ENCODE measurements around the gene OR5A2. TPM values are rescaled to one million over a fixed set of nuclear protein-coding genes. Genes with fewer than 3 reads are reported as not detected.
"Not testable (repeated sequence)": the region's sequence is repeated elsewhere in the genome, so short reads cannot be mapped to it uniquely, and the experiment has no call there.

OR5A2 gene
- total RNA-seq, 1 donor from 2014 or later = not detected

DNA sequence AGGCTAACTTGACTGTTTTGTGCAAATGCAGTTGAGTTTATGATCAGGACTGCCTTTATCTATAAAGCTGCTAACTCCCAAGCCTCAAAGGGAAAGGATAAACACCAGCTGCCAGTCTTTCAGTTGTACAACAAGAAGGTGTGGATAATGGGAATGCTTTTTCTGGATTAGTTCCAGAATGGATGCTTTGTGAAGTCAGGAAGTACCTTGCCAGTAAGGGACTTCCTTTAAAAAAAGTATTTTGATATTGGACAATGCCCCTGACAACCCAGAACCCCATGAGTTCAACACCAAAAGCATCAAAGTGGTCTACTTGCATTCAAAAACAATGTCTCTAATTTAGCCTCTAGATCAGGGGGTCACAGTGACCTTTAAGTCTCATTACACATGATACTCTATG is 32.0 kb downstream of the OR5A2 start:
- Mint-ChIP-seq H3K27ac (ENCODE audit: unreplicated experiment) (no peak overlapping the region), H3K4me3 (no peak overlapping the region), H3K4me1 (peaks cover 7% of the 10 kb centered on the region), H3K27me3 (ENCODE audit: low read depth) (no peaks in the 10 kb centered on the region), H3K36me3 (ENCODE audit: low read depth) (peaks cover 1% of the 10 kb centered on the region), H3K9me3 (peaks cover 5% of the 10 kb centered on the region)
- DNase-seq (ENCODE audit: low read depth, low spot score) = no peak
- TF ChIP-seq, protein P1, sequence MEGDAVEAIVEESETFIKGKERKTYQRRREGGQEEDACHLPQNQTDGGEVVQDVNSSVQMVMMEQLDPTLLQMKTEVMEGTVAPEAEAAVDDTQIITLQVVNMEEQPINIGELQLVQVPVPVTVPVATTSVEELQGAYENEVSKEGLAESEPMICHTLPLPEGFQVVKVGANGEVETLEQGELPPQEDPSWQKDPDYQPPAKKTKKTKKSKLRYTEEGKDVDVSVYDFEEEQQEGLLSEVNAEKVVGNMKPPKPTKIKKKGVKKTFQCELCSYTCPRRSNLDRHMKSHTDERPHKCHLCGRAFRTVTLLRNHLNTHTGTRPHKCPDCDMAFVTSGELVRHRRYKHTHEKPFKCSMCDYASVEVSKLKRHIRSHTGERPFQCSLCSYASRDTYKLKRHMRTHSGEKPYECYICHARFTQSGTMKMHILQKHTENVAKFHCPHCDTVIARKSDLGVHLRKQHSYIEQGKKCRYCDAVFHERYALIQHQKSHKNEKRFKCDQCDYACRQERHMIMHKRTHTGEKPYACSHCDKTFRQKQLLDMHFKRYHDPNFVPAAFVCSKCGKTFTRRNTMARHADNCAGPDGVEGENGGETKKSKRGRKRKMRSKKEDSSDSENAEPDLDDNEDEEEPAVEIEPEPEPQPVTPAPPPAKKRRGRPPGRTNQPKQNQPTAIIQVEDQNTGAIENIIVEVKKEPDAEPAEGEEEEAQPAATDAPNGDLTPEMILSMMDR (conservative IDR thresholded peaks at IDR 0.05) = no peak

DNA sequence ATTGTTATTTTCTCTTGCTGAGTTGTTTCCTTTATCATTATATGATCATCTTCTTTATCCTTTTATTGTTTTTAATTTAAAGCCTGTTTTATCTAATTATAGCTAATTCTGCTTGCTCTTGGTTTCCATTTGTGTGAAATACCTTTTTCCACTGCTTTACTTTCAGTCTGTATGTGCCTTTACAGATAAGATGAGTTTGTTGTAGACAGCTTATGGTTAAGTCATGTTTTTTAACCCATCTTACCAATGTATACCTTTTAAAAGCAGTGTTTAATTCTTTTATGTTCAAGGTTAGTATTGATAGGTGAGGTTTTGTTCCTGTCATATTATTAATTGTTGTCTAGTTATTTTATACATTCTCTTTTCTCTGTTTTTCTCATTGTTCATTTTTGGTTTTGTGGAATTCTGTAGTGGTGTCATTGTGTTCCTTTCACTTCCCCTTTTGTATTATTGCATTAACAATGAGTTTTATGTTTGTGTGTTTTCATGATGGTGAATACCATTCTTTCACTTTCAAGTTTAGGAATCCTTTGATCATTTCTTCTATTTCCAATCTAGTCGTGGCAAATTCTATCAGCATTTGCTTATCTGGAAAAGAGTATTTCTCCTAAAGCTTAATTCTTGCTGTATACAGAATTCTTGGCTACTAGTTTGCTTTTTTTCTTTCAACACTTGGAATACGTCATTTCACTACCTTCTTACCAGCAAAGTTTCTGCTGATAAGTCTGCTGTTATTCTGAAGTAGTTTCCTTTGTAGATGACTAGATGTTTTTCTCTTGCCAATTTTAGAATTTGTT is 45.8 kb downstream of the OR5A2 start:
- Mint-ChIP-seq H3K4me1 (no peaks in the 10 kb centered on the region), H3K4me3 (no peak overlapping the region), H3K36me3 (ENCODE audit: low read depth) (no peaks in the 10 kb centered on the region), H3K27me3 (ENCODE audit: low read depth) (peaks cover 17% of the 10 kb centered on the region), H3K9me3 (peaks cover 8% of the 10 kb centered on the region), H3K27ac (ENCODE audit: unreplicated experiment) (no peak overlapping the region)
- no peak for DNase-seq (ENCODE audit: low read depth, low spot score)
- TF ChIP-seq, protein P1 (conservative IDR thresholded peaks at IDR 0.05) = no peak

DNA sequence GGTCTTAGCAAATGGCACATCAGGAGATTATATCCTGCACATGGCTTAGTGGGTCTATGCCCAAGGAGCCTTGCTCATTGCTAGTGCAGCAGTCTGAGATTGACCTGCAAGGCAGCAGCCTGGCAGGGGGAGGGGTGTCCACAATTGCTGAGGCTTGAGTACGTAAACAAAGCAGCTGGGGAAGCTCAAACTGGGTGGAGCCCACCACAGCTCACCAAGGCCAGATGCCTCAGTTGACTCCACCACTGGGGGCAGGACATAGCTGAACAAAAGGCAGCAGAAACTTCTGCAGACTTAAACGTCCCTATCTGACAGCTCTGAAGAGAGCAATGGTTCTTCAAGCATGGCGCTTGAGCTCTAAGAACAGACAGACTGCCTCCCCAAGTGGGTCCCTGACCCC is 53.9 kb downstream of the OR5A2 start:
- H3K9me3 Mint-ChIP-seq; DNase-seq (ENCODE audit: low read depth, low spot score); H3K4me3 Mint-ChIP-seq; H3K27ac Mint-ChIP-seq (ENCODE audit: unreplicated experiment); H3K4me1 Mint-ChIP-seq; H3K36me3 Mint-ChIP-seq (ENCODE audit: low read depth): not testable (repeated sequence)
- peaks cover 14% of the 10 kb centered on the region for H3K27me3 Mint-ChIP-seq (ENCODE audit: low read depth)

DNA sequence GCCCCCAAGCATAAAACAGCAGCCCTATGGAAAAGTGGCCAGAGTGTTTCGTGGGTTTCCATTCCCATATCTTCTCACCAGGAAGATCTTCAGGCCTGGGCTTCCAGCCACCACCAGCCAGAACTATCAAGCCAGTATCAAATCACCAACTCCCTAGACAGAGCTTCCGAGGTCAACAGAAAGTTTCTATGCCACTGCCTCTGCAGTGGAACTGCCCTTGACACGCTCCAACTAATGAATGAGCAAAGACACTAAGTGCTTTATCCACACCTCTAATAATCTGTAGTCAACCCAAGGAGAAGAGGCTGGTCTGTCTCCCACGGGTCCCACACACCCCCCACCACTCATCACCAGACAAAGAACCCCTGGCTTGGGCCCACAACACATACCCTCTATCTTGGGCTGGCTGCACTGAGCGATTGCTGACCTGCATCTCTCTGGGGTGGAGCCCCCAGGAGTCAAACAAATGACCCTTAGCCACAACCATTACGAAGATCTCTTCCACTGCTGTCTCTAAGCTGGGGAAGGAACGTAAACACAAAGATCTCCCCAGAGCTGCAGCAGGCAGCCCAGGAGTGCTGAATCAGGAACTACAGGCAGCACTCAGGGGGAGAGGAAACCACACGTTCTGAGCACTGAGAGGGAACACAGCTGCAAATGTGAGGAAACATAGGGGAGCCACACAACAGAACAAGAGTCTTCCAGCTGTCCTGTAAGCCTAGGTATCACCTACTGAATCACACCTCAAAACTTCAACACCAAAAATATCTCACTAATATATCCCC is 57.8 kb downstream of the OR5A2 start:
- TF ChIP-seq, protein P1 (conservative IDR thresholded peaks at IDR 0.05) = no peak
- Mint-ChIP-seq H3K27ac (ENCODE audit: unreplicated experiment) (no peak overlapping the region), H3K36me3 (ENCODE audit: low read depth) (no peaks in the 10 kb centered on the region), H3K27me3 (ENCODE audit: low read depth) (peaks cover 5% of the 10 kb centered on the region), H3K9me3 (peaks cover 7% of the 10 kb centered on the region), H3K4me3 (no peak overlapping the region), H3K4me1 (no peaks in the 10 kb centered on the region)
- DNase-seq (ENCODE audit: low read depth, low spot score) = no peak

Other genes with a start within 250 kb of the OR5A2 start
- not detected in 2 replicates for gene MPEG1, start 213.5 kb downstream of the OR5A2 start, total RNA-seq
- gene OR5AN1, start 67.5 kb downstream of the OR5A2 start, total RNA-seq = not detected in 2 replicates
- not detected in 2 replicates for gene OR5A1, start 10.1 kb upstream of the OR5A2 start, total RNA-seq
- gene OR4D6, start 30.5 kb upstream of the OR5A2 start, total RNA-seq = not detected in 2 replicates
- not detected in 2 replicates for gene OR4D10, start 46.9 kb upstream of the OR5A2 start, total RNA-seq
- not detected in 2 replicates for gene OR4D11, start 77.2 kb upstream of the OR5A2 start, total RNA-seq
- gene OR4D9, start 85.1 kb upstream of the OR5A2 start, total RNA-seq = not detected in 2 replicates
- gene OSBP, start 189.4 kb upstream of the OR5A2 start, total RNA-seq = 30.0 and 30.5 TPM in 2 replicates
- 35.4 and 36.6 TPM in 2 replicates for gene PATL1, start 242.6 kb upstream of the OR5A2 start, total RNA-seq

Data from neural crest cell (in vitro differentiated cells).